HG03575 (cell line): ENCODE data around the gene PKDREJ.

Experiments
- ATAC-seq: cut with Tn5 transposase; IDR thresholded peaks from one replicate; pipeline ENCODE4 v1.9.1; 2021; ENCODE audit not compliant: unreplicated experiment, insufficient number of reproducible peaks, low FRiP score; ENCODE audit errors: extremely low read depth

The PKDREJ gene

DNA sequence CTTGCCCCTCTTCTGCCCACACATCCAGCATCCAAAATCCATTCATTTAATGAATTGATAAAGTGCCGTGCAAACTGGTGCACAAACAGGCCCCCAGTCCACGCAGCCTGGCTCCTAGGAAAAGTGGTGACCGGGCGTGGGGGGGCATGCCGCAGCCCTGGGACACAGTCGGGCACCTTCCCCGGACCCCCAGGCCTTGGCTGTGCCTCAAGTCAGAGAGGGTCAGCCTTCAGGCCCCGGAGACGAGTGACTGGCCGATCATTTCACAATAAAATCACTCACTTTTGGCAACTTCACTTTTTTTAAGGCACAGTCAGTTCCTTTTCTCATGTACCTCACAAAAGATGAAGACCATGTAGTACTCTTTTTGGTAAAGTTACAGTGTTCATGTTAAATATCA lies 21.1 kb downstream of the PKDREJ start:
- no peak for ATAC-seq

DNA sequence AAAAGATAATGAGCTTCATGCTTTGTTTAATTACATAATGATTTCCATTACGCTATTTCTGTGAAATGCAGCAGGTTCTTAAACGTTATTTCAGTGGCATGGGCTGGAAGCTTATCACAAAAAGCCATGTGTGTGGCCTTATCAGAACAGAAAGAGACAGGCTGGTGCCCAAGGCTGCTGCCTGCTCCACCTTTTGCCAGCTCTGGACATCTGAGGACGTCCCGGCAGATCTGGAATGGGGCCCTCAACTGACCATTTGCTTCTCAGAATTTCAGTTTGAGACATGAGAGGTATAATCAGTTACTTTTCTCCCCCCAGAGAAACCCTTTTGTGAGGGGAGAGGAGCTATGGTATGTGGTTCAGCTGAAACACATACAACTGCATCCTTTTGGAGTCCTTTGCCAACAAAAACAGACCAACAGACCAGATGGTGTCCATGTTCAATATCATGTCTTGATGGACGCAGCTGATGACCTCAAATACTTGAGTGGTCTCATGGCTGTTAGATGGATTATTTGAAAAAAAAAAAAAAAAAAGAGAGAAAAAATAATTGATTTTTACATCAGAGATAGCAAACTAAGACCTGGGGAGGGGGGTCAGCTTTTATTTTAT lies 21.6 kb downstream of the PKDREJ start:
- no peak for ATAC-seq

DNA sequence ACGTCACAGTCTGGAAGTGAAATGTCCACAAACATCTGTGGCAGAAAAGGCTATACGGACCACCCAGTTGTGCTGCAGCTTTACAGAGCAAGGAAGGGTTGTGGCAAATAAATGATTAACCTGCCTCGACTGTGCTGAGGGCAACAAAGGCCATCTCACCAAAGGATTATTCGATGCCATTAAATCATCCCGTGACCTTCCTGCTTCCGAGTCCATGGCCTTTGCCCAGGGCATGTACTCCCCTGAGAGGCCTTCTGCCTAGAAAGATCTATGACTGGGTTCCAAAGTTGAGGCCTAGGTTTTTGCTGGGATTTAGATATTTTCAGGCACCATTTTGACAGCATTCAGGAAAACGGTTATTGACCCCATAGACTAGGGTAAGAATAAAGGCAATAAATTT lies 22.2 kb downstream of the PKDREJ start:
- no peak for ATAC-seq

DNA sequence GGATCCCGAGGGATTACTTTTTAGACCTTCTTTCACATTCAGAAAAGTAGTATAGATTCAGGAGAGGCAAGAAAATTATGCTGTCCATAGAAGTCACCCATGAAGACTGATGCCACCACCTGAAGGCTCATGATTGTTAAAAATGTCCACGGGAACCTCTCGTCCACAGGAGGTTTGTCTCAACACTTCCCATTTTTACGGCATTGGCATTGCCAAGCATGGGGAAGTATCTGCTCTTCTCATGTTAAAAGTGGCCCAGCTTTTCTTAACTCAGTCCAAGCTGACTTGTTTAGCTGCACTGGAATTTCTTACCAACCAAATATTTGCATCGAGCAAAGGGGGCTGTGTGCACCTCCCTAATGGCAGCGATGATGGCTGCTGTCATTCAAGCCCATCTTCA lies 22.6 kb downstream of the PKDREJ start:
- ATAC-seq: no peak

DNA sequence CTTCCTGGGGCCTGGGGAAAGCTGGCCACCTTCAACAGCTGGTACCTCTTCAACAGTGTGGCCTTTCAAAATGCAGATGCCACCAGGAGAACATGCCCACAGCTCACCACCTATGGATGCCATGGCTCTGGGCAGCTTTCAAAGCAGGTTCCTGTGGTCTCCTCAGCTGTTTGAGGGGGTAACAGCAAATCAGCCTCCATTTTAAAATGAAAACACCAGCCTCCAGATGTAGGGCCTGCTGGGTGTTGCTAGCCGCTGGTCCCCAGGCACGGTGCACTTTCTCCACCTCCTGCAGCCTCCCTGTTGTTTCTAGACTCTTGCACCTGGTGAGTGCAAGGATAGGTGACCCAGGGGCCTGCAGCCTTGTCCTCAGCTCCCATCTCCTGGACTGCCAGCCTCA lies 23.1 kb downstream of the PKDREJ start:
- ATAC-seq: no peak

DNA sequence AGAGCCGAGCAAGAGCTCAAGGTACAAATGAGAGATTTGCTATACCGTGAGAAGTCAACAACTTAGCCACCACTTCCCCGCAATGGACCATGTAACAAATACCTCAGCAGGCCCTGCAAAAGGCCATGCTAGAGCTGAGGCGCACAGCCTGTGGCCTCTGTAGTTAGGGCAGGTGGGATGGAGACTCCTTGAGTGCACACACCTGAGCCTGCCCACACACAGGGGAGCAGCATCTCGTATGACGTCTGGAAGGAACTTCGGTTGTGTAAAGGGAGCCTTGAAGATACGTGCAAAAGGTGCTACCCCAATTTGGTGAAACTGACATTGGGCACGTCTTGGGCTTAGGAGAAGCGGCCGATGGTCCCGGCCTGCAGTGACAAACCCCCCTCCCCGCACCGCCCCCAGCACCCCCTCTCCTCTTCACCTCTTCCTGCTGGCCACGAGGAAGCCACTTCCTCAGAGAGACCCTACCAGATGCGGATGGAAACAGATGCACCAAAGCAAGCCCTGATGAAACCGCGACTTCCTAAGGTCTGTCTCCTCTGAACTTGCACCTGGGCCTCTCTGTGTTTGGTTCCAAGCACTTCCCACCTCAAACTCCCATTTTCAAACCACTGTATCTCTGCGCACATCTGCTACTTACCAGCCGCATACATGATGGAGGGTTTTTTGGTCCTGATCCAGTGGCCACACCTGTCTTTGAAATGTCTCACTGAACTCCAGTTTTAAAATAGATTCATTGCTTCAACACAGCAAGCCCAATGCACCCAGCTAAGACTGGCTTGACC lies 23.7 kb downstream of the PKDREJ start:
- no peak for ATAC-seq

DNA sequence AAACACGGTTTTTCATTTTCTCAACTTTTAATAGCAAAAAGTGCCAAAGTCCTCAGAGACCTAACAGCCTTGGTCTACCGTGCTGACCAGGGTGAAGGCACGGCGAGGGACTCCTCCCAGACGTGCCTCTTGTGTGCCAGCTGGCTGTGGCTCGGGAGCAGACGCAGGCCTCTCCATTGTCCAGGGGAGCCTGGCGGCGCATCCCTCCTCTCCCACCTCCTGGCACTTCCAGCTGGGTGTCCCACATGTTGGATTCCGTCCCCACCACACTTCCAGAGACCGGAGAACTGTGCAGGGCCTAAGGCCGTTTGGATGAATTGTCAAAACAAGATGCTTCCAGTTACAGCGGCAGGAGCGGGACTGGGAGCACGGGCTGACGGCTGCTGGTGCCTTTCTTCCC lies 24.6 kb downstream of the PKDREJ start:
- ATAC-seq: no peak

DNA sequence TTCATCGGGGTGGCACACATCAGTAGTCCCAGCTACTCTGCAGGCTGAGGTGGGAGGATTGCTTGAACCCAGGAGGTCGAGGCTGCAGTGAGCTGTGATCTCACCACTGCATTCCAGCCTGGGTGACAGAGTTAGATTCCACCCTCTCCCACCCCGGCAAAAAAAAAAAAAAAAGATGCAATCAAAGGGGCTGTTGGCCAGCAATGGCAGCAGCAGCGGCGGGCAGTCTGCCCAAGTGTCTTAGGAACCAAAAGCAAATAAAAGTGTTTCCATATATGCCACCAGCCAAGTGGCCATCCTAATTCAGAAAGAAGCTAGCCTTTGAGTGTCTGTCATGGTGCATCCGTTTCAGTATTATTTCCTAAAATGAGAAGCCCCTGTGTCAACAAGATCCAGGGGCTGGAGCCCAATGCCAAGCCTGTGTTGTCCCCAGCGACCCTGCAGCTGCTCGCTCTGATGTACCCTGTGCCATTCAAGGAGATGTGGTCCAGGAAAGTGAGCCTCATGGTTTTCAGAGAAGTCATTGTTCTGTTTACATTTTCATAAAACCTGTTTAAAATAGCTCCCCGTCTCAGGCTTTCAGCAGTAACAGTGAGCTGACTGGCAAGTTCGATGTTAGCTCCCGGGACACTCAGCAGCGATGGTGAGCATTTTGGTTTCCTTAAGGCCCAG lies 25.6 kb downstream of the PKDREJ start:
- no peak for ATAC-seq

DNA sequence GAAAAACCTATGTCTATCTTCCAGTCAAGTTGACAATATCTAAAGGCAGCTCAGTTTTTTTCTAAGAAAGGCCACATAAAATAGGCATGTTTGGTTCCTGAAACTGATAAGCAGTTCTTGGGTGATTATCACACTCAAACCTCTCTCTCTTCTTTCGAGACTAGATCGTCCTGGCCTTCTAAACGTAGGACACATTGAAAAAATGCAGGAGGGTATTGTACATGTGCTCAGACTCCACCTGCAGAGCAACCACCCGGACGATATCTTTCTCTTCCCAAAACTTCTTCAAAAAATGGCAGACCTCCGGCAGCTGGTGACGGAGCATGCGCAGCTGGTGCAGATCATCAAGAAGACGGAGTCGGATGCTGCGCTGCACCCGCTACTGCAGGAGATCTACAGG lies 28.2 kb downstream of the PKDREJ start:
- ATAC-seq: no peak

DNA sequence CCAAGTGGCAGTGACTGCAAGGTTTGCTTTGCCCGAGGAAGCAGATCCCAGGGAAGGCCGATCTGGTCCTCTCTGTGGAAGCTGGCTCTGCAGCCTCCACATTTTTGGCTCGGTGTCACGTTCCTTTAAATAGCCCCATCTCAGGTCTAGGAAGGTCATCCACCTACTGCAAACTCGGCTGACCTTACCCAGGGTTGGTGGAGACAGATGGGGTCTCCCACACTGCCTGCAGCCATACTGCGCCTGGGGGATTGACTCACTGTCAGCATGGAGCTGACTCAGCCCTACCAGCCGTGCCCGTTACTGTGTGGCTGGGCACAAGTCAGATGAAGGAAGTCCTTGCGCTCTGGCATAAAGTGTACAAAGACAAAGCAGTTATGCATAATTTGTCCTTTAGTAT lies 29.9 kb downstream of the PKDREJ start:
- ATAC-seq: no peak

DNA sequence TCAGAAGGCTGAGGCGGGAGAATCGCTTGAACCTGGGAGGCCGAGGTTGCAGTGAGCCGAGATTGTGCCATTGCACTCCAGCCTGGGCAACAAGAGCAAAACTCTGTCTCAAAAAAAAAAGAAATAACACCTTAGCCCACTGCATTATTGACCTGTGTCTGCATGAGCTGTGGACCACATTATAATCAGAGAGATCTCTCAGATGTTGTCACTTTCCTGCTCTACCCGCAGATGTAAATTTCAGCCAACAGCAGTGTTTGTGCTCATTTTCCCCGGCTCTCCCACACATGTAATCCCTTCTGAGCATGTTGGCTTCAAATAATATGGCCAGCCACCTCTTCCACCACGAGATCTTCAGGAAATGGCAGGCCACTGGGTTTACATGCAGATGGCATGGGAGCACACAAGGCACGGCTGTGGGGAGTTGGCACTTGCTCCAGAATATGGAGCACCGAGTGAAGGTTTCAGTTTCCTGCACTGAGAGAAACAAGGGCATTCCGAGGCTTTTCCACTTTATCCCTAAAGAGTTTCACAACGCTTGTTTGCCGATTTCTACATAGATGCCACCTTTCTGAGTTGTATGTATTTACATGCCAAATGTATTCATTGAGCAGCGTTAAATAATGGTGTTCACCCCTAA lies 32.8 kb downstream of the PKDREJ start:
- no peak for ATAC-seq

DNA sequence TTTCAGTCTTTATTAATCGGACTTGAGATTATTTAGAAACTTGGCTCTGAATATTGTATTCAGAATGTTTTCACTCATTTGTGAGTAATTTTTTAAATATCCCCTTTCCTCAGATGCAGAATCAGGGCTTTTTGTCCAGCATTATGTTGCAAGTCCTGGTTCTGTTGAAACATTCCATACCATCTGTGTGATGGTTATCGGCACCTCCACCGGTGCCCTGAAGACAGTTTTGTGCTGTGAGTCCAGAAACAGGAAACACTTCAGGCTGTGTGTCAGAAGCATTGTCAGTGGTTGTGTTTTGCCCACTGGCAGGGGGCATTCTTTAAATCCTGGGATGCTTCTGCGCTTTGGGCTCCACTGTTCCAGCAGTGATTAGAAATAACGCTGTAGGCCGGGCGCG lies 33.4 kb downstream of the PKDREJ start:
- no peak for ATAC-seq

DNA sequence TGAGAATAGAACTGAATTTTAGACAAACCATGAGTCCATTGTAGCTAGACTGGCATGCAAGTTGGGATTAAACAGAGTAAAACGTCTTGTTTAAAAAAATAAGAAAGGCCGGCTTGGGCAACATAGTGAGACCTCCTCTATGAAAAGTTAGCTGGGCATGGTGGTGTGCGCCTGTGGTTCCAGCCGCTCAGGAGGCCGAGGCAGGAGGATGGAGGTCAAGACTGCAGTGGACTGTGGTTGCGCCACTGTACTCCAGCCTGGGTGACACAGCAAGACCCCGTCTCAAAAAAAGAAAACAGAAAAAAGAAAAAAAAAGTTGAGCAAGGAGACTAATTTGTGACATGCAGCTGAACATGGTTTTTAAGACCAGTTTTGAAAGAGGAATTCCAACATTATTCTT lies 36.6 kb downstream of the PKDREJ start:
- ATAC-seq: no peak

DNA sequence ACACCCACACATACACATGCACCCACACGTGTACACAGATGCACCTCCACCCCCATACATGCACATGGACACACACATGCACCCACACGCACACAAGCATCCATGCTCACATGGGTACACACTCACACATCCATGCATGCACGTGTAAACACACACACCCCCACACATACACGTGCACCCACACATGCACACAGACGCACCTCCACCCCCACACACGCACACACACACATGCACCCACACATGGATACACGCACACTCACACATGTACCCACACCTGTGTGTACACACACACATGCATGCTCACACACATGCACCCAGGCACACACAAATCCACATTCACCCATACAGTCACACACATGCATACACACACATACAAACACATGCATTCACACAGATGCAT lies 37.5 kb downstream of the PKDREJ start:
- no peak for ATAC-seq

DNA sequence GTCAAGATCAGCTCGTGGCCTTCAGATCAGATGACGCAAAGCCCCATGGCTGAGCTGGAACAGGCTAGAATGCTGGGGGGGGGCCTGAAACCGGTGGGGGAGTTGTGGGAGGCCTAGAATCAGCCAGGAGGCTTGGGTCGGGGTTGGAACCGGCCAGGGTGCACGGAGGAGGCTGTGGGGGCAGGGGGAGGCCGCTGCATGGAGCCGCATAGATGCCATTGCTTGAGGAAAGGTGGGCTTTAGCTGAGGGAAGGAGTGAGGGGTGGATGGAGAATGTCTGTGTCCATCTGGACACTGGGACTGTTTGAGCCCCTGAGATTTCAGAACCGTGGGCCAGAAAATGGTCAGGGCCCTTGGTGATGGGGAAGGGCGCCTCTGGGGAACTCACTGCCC lies 38.2 kb downstream of the PKDREJ start:
- no peak for ATAC-seq

DNA sequence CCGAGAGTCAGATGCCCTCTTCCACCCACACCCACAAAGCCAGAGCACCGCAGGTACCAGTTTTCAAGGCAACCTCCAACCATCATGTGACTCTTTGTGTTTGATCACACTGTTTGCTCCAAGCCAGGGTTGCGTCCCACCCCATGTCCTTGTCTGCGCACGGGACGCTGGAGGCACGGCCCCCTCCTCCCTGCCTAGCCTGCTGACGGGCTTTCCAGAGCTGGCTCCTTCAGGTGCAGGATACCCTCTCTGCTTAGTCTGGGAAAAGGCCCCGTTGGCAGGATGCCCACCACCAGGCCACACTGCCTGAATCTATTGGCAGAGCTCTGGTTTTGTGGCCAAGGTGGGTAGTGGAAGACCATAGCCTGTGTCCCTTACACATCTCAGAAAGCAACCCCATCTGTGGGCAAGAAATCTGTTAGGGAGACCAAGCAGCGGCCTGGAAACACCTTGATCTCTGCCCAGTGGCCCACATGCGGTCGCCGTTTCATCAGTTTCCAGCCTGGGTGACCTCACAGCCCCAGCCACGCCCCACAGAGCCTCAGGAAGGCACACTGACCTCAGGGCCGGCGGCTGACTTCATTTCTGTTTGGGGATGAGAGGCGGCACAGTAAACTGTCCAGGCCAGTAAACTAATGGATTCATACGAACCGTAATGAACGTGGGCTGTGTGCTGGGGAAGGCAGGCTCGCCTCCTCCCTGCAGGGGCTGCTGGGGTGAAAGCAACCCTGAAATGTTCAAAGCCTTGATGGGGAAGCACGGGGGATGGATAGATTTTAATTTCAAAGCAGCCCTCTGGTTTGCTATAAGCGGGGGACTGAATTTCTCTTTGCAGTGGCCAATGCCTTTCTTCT lies 38.9 kb downstream of the PKDREJ start:
- no peak for ATAC-seq

DNA sequence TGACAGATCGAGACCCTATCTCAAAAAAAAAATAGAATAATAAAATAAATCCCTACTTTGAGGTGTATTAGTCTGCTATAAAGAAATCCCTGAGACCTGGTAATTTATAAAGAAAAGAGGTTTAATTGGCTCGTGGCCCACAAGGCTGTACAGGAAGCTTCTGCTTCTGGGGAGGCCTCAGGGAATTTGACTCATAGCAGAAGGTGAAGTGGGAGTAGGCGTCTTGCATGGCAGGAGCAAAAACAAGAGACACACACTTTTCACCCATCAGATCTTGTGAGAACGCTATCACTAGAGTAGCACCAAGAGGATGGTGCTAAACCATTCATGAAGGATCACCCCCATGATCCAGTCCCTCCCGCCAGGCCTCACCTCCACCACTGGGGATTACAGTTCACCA lies 42.2 kb downstream of the PKDREJ start:
- no peak for ATAC-seq

DNA sequence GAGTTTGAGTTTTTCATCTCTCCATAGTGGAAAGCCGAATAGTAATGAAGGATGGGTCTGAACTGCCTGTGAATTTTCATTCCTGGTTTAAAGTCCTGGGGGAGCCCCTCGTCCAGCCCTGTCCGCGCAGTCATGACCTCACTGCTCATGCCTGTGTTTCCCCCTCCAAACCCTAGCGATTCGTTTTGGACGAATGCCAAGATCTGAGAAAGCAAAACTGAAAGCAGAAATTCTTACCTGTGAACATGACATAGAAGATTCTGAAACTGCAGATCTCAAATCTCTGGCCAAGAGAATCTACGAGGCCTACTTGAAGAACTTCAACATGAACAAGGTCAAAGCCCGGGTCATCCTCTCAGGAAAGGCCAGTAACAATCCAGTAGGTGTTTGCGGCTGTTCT lies 43.5 kb downstream of the PKDREJ start:
- ATAC-seq: no peak

DNA sequence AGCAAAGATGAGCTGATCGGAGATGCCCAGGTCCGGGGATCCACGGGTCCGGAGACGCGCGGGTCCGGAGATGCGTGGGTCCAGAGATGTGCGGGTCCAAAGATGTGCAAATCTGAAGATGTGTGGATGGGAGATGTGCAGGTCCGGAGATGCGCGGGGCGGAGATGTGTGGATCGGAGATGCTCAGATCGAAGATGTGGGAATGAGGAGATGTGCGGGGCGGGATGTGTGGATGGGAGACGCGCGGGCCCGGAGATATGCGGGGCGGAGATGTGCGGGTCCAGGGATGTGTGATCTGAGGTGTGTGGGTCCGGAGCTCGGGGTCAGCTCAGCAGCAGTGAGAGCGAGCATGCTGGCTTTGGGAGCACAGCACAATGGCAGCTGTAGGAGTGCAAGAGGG lies 48.5 kb downstream of the PKDREJ start:
- no peak for ATAC-seq
